HG02642 (cell line): ENCODE measurements around the gene RCOR3.
"Not testable (repeated sequence)": the region's sequence is repeated elsewhere in the genome, so short reads cannot be mapped to it uniquely, and the experiment has no call there.

Source experiments
- ATAC-seq: cut with Tn5 transposase; IDR thresholded peaks from one replicate; pipeline ENCODE4 v1.9.1; 2021; ENCODE audit warnings: mild to moderate bottlenecking; ENCODE audit not compliant: unreplicated experiment, poor library complexity

Gene RCOR3

GRCh38 chr1:211337430-211338223 is 78.5 kb downstream of the RCOR3 start:
- no peak for ATAC-seq

- ATAC-seq, result no peak
Observed at GRCh38 chr1:211338224-211338620, 79.1 kb downstream of the RCOR3 start.

GRCh38 chr1:211339631-211340041 is 80.5 kb downstream of the RCOR3 start:
- no peak for ATAC-seq

- no peak for ATAC-seq
Observed at GRCh38 chr1:211340622-211341507, 81.7 kb downstream of the RCOR3 start.

GRCh38 chr1:211341999-211342398 is 82.8 kb downstream of the RCOR3 start:
- no peak for ATAC-seq

- no peak for ATAC-seq
Observed at GRCh38 chr1:211343607-211344006, 84.4 kb downstream of the RCOR3 start.

- no peak for ATAC-seq
Observed at GRCh38 chr1:211344152-211344618, 85.0 kb downstream of the RCOR3 start.

GRCh38 chr1:211345719-211346118 is 86.6 kb downstream of the RCOR3 start:
- no peak for ATAC-seq

- ATAC-seq, result no peak
Observed at GRCh38 chr1:211347077-211347844, 88.1 kb downstream of the RCOR3 start.

GRCh38 chr1:211348547-211348946 is 89.4 kb downstream of the RCOR3 start:
- ATAC-seq, result no peak

- ATAC-seq, result no peak
Observed at GRCh38 chr1:211349741-211350140, 90.6 kb downstream of the RCOR3 start.

GRCh38 chr1:211352055-211352454 is 92.9 kb downstream of the RCOR3 start:
- not testable (repeated sequence) for ATAC-seq

- no peak for ATAC-seq
Observed at GRCh38 chr1:211352465-211352864, 93.3 kb downstream of the RCOR3 start.

- ATAC-seq, result peak; percentile 84
Observed at GRCh38 chr1:211352985-211353515, 93.9 kb downstream of the RCOR3 start.

GRCh38 chr1:211353562-211354212 is 94.5 kb downstream of the RCOR3 start:
- ATAC-seq, result no peak

GRCh38 chr1:211355873-211356272 is 96.7 kb downstream of the RCOR3 start:
- ATAC-seq, result no peak

- ATAC-seq, result no peak
Observed at GRCh38 chr1:211356723-211357407, 97.7 kb downstream of the RCOR3 start.

- no peak for ATAC-seq
Observed at GRCh38 chr1:211358685-211359084, 99.5 kb downstream of the RCOR3 start.

GRCh38 chr1:211359876-211360275 is 100.7 kb downstream of the RCOR3 start:
- ATAC-seq, result no peak
